ENCODE measurements around the gene ELK1.

GRCh38 chrX:47608130-47608810, 42.1 kb downstream of the ELK1 start:
- TF ChIP-seq CTCF (IDR thresholded peaks at IDR 0.05) (no peak), POLR2A (IDR thresholded peaks at IDR 0.05) (no peak)
